Activated CD4-positive, alpha-beta T cell treated with anti-CD3 and anti-CD28 coated beads, Interleukin-2, amount 50 U/mL, for 4 hours (primary cell): ENCODE measurements around the gene FABP7.
"Not testable (repeated sequence)": the region's sequence is repeated elsewhere in the genome, so short reads cannot be mapped to it uniquely, and the experiment has no call there.

Source experiments
- DNase-seq, 2 experiments: peaks; one replicate each; pipeline ENCODE4 v3.0.0-alpha.2; 2020

The FABP7 gene

GRCh38 chr6:122779667-122780066 is at the start of gene FABP7:
Gene FABP7, plus strand, starts transcription at chr6:122779716. Its CDS starts 79 bp downstream, at chr6:122779795.
- DNase-seq: no peak

- no peak for DNase-seq
These were observed 49.2 kb upstream of the FABP7 start for GRCh38 chr6:122730334-122730733.

- no peak for DNase-seq
These were observed 48.6 kb upstream of the FABP7 start for GRCh38 chr6:122730775-122731386.

- DNase-seq: no peak
These were observed 46.3 kb upstream of the FABP7 start for GRCh38 chr6:122733259-122733658.

- no peak for DNase-seq
These were observed 44.8 kb upstream of the FABP7 start for GRCh38 chr6:122734529-122735395.

- DNase-seq: no peak
These were observed 43.9 kb upstream of the FABP7 start for GRCh38 chr6:122735582-122735981.

GRCh38 chr6:122736163-122736562 is 43.4 kb upstream of the FABP7 start:
- DNase-seq: no peak

GRCh38 chr6:122736616-122737015 is 42.9 kb upstream of the FABP7 start:
- no peak for DNase-seq

- no peak for DNase-seq
These were observed 39.4 kb upstream of the FABP7 start for GRCh38 chr6:122740091-122740490.

- DNase-seq: no peak
These were observed 38.6 kb upstream of the FABP7 start for GRCh38 chr6:122740936-122741335.

- not testable (repeated sequence) for DNase-seq
These were observed 35.3 kb upstream of the FABP7 start for GRCh38 chr6:122744247-122744646.

- not testable (repeated sequence) for DNase-seq
These were observed 34.7 kb upstream of the FABP7 start for GRCh38 chr6:122744856-122745255.

- DNase-seq: no peak
These were observed 32.8 kb upstream of the FABP7 start for GRCh38 chr6:122746688-122747087.

- DNase-seq: no peak
These were observed 31.9 kb upstream of the FABP7 start for GRCh38 chr6:122747573-122747972.

- not testable (repeated sequence) for DNase-seq
These were observed 30.6 kb upstream of the FABP7 start for GRCh38 chr6:122748945-122749344.

GRCh38 chr6:122749451-122750050 is 30.0 kb upstream of the FABP7 start:
- no peak for DNase-seq

GRCh38 chr6:122751326-122751725 is 28.2 kb upstream of the FABP7 start:
- DNase-seq: no peak

GRCh38 chr6:122752459-122752858 is 27.1 kb upstream of the FABP7 start:
- DNase-seq: no peak

- DNase-seq: no peak
These were observed 26.4 kb upstream of the FABP7 start for GRCh38 chr6:122753000-122753687.

GRCh38 chr6:122753688-122754056 is 25.8 kb upstream of the FABP7 start:
- DNase-seq: no peak

- no peak for DNase-seq
These were observed 25.3 kb upstream of the FABP7 start for GRCh38 chr6:122754191-122754731.

GRCh38 chr6:122755901-122756300 is 23.6 kb upstream of the FABP7 start:
- DNase-seq: no peak

- DNase-seq: no peak
These were observed 20.6 kb upstream of the FABP7 start for GRCh38 chr6:122758927-122759334.
